CD14-positive monocyte (primary cell): ENCODE measurements around the gene MLF2. TPM values are rescaled to one million over a fixed set of nuclear protein-coding genes. Genes with fewer than 3 reads are reported as not detected.

Experiments used
- DNase-seq, 3 donors: peaks; one replicate each; pipeline ENCODE4 v3.0.0-alpha.2; 2011 to 2022
- H2AFZ ChIP-seq: 2 replicates; pipeline ENCODE4 v1.6.0; 2012; ENCODE audit warnings: mild to moderate bottlenecking, low read depth, low read length, inconsistent platforms; ENCODE audit not compliant: insufficient read depth, poor library complexity, severe bottlenecking
- H3K27ac ChIP-seq, 2 donors: 1 replicate in 1 of 2; 2 replicates in 1 of 2; pipeline ENCODE4 v1.5.1; 2012 to 2013; ENCODE audit warnings: low read length in 2 of 2, control low read depth in 1 of 2, inconsistent platforms in 1 of 2, low read depth in 1 of 2, mild to moderate bottlenecking in 1 of 2
- H3K27me3 ChIP-seq, 2 donors: one replicate each; pipeline versions ENCODE4 v1.6.0 to v1.6.1; 2011 to 2013; ENCODE audit warnings: low read length in 2 of 2; ENCODE audit not compliant: control insufficient read depth in 2 of 2, insufficient read depth in 2 of 2
- H3K36me3 ChIP-seq, 2 donors: replicated peaks in 1 of 2; 1 replicate in 1 of 2; 2 replicates in 1 of 2; pipeline versions ENCODE4 v1.5.1 to v1.6.1; 2012 to 2013; ENCODE audit warnings: low read length in 2 of 2, control low read depth in 1 of 2, inconsistent platforms in 1 of 2, mild to moderate bottlenecking in 1 of 2; ENCODE audit not compliant: insufficient read depth in 2 of 2, control insufficient read depth in 1 of 2
- H3K4me1 ChIP-seq, 2 donors: 1 replicate in 1 of 2; 2 replicates in 1 of 2; pipeline versions ENCODE4 v1.5.1 to v1.6.1; 2012 to 2013; ENCODE audit warnings: low read length in 2 of 2, control low read depth in 1 of 2, inconsistent platforms in 1 of 2, mild to moderate bottlenecking in 1 of 2, moderate library complexity in 1 of 2; ENCODE audit not compliant: insufficient read depth in 2 of 2, control insufficient read depth in 1 of 2
- H3K4me2 ChIP-seq: replicated peaks from 2 replicates; pipeline ENCODE3; 2012; ENCODE audit warnings: low read length, moderate library complexity, mild to moderate bottlenecking; ENCODE audit not compliant: poor library complexity, severe bottlenecking; ENCODE audit errors: extremely low read depth
- H3K4me3 ChIP-seq, 3 experiments: fragments of 200-600 bp in 1 of 3; sonication (generic) in 1 of 3; replicated peaks in 1 of 3; 1 replicate in 2 of 3; 2 replicates in 1 of 3; pipeline ENCODE4 v1.5.1; 2011 to 2013; ENCODE audit warnings: low read length in 3 of 3, mild to moderate bottlenecking in 3 of 3, control low read depth in 2 of 3, low read depth in 2 of 3, inconsistent platforms in 1 of 3, moderate library complexity in 1 of 3
- H3K79me2 ChIP-seq: 2 replicates; pipeline ENCODE4 v1.6.0; 2012; ENCODE audit warnings: mild to moderate bottlenecking, control low read depth, inconsistent platforms, low read length, moderate library complexity; ENCODE audit not compliant: insufficient read depth
- H3K9ac ChIP-seq: 2 replicates; pipeline ENCODE4 v1.6.0; 2017; ENCODE audit warnings: low read length, mild to moderate bottlenecking; ENCODE audit not compliant: insufficient read depth, poor library complexity, severe bottlenecking
- H3K9me3 ChIP-seq, 2 donors: replicated peaks in 1 of 2; 1 replicate in 1 of 2; 2 replicates in 1 of 2; pipeline versions ENCODE4 v1.5.1 to v1.6.1; 2012 to 2013; ENCODE audit warnings: low read length in 2 of 2, control low read depth in 1 of 2; ENCODE audit not compliant: control insufficient read depth in 1 of 2, insufficient read depth in 1 of 2
- H4K20me1 ChIP-seq: 2 replicates; pipeline ENCODE4 v1.6.0; 2012; ENCODE audit warnings: mild to moderate bottlenecking, low read length, control low read depth, moderate library complexity; ENCODE audit not compliant: insufficient read depth
- H3K27ac Mint-ChIP-seq, 7 donors: one replicate each; pipeline ENCODE4 v1.8.0; 2020; ENCODE audit warnings: mild to moderate bottlenecking in 7 of 7, mixed read lengths in 7 of 7, moderate library complexity in 6 of 7, inconsistent platforms in 2 of 7
- H3K27me3 Mint-ChIP-seq, 3 donors: one replicate each; pipeline ENCODE4 v1.8.0; 2021 to 2022; ENCODE audit warnings: low read depth in 3 of 3, mild to moderate bottlenecking in 3 of 3, mixed read lengths in 3 of 3, moderate library complexity in 3 of 3, inconsistent platforms in 1 of 3
- H3K36me3 Mint-ChIP-seq, 2 donors: one replicate each; pipeline ENCODE4 v1.8.0; 2020; ENCODE audit warnings: mixed read lengths in 2 of 2, inconsistent platforms in 1 of 2, mild to moderate bottlenecking in 1 of 2
- H3K4me1 Mint-ChIP-seq: one replicate; pipeline ENCODE4 v1.8.0; 2020; ENCODE audit warnings: mild to moderate bottlenecking, mixed read lengths
- H3K4me3 Mint-ChIP-seq, 2 donors: one replicate each; pipeline ENCODE4 v1.8.0; 2020; ENCODE audit warnings: mild to moderate bottlenecking in 2 of 2, mixed read lengths in 2 of 2, moderate library complexity in 1 of 2
- H3K9me3 Mint-ChIP-seq, 7 donors: one replicate each; pipeline ENCODE4 v1.8.0; 2020 to 2022; ENCODE audit warnings: mixed read lengths in 7 of 7, mild to moderate bottlenecking in 6 of 7, moderate library complexity in 6 of 7, inconsistent platforms in 2 of 7
- CTCF ChIP-seq: fragments of 200-600 bp; IDR thresholded peaks from one replicate; pipeline ENCODE4 v1.8.0; 2022; ENCODE audit warnings: antibody characterized with exemption, mild to moderate bottlenecking
- WGBS: methylation state at CpG from one replicate; pipeline ENCODE4 v1.1.5; 2013; ENCODE audit warnings: missing lambda C conversion rate; ENCODE audit not compliant: insufficient coverage; 5-methylcytosine and 5-hydroxymethylcytosine counted together
- intact Hi-C, 2 donors: fragments of 100-400 bp; cut with micrococcal nuclease; formaldehyde crosslinking; loops; one replicate each; pipeline versions ENCODE4 v1.15.0 to v1.15.1; 2023
- polyA plus RNA-seq, 3 donors: library from polyadenylated mRNA; depleted of rRNA in 1 of 3; unstranded in 2 of 3; stranded (reverse) in 1 of 3; fragments of 300-500 nt in 2 of 3; fragments of >200 nt in 1 of 3; fragmentation: Illumina TruSeq in 2 of 3; gene quantifications; 1 replicate in 2 of 3; 2 replicates in 1 of 3; pipeline ENCODE4 v1.2.3, GENCODE V29; 2012 to 2021

The MLF2 gene
- polyA plus RNA-seq, 3 donors: 113 to 211 (median 140) TPM

GRCh38 chr12:6752167-6752920 is 597 bp downstream of the MLF2 start:
- H3K27ac Mint-ChIP-seq: peak overlapping the region; percentile 96 to 100 (median 99)
- peak overlapping the region; percentile 91 to 95 for H3K4me3 Mint-ChIP-seq
- WGBS: 0% methylated on average over 18 of the region's 24 CpGs
- Histone ChIP-seq H3K9ac (peak overlapping the region; percentile 97), H3K4me2 (peak overlapping the region; percentile 99), H3K27ac (peak overlapping the region; percentile 97 to 98), H4K20me1 (no peaks in the 10 kb centered on the region), H3K79me2 (peaks cover 18% of the 10 kb centered on the region), H3K9me3 (no peaks in the 10 kb centered on the region), H3K4me1 (peaks cover 25% of the 10 kb centered on the region in 2 donors), H3K4me3 (peak overlapping the region; percentile 89 to 97 (median 90)), H3K36me3 (peaks cover 42 to 47% of the 10 kb centered on the region in 2 donors), H3K27me3 (no peaks in the 10 kb centered on the region), H2AFZ (peak overlapping the region; percentile 82)
- no peaks in the 10 kb centered on the region for H3K9me3 Mint-ChIP-seq
- no peak for DNase-seq
- H3K36me3 Mint-ChIP-seq: peaks cover 44 to 47% of the 10 kb centered on the region in 2 donors
- intact Hi-C loops: loop anchor here in 1 of 2 donors (5.0 kb wide), 1 partner anchor 40 kb away; no protein-coding TSS in a partner anchor
- H3K4me1 Mint-ChIP-seq: peaks cover 29% of the 10 kb centered on the region
- no peak for TF ChIP-seq CTCF
- peaks cover 2% of the 10 kb centered on the region in 3 donors for H3K27me3 Mint-ChIP-seq

GRCh38 chr12:6751767-6752166 is 1.2 kb downstream of the MLF2 start:
- TF ChIP-seq CTCF: no peak
- H3K36me3 Mint-ChIP-seq: peaks cover 50 to 53% of the 10 kb centered on the region in 2 donors
- peak overlapping the region in 1 of 3 experiments; percentile 97 for H3K4me3 ChIP-seq

More at GRCh38 chr12:6751767-6752166, 1.2 kb downstream of the MLF2 start:
- Histone ChIP-seq H4K20me1 (no peaks in the 10 kb centered on the region), H3K4me2 (peak overlapping the region; percentile 99), H3K9me3 (no peaks in the 10 kb centered on the region), H3K4me1 (peaks cover 25% of the 10 kb centered on the region in 2 donors), H3K9ac (peak overlapping the region; percentile 97), H2AFZ (no peak overlapping the region), H3K79me2 (peaks cover 18% of the 10 kb centered on the region), H3K27me3 (no peaks in the 10 kb centered on the region), H3K36me3 (peaks cover 43 to 53% of the 10 kb centered on the region in 2 donors), H3K27ac (peak overlapping the region in 1 of 2 donors; percentile 97)
- intact Hi-C loops: loop anchor here in 1 of 2 donors (5.0 kb wide), 1 partner anchor 41 kb away; no protein-coding TSS in a partner anchor
- peak overlapping the region in 4 of 7 donors; percentile 2 to 100 (median 67) for H3K27ac Mint-ChIP-seq
- peaks cover 0 to 2% (median 0%) of the 10 kb centered on the region in 3 donors for H3K27me3 Mint-ChIP-seq
- peaks cover 33% of the 10 kb centered on the region for H3K4me1 Mint-ChIP-seq
- WGBS: no CpG with 5 or more reads among the region's 7 CpGs
- H3K9me3 Mint-ChIP-seq: no peaks in the 10 kb centered on the region
- peak overlapping the region; percentile 91 to 95 for H3K4me3 Mint-ChIP-seq
- no peak for DNase-seq
